ENCODE data around the gene BEGAIN. TPM values are rescaled to one million over a fixed set of nuclear protein-coding genes. Genes with fewer than 3 reads are reported as not detected.

BEGAIN gene
- polyA plus RNA-seq, 2 of the 4 experiments (the other 2 are of a cell fraction) = 1.4 to 3.7 TPM

- CTCF ChIA-PET = interaction anchor here (1.1 to 2.9 kb wide), 7 partner anchors 10 to 1141 kb away, joined by 3 to 14 read pairs (median 3); no protein-coding TSS in a partner anchor
These were observed 63.4 kb downstream of the BEGAIN start for GRCh38 chr14:100523843-100524169.

DNA sequence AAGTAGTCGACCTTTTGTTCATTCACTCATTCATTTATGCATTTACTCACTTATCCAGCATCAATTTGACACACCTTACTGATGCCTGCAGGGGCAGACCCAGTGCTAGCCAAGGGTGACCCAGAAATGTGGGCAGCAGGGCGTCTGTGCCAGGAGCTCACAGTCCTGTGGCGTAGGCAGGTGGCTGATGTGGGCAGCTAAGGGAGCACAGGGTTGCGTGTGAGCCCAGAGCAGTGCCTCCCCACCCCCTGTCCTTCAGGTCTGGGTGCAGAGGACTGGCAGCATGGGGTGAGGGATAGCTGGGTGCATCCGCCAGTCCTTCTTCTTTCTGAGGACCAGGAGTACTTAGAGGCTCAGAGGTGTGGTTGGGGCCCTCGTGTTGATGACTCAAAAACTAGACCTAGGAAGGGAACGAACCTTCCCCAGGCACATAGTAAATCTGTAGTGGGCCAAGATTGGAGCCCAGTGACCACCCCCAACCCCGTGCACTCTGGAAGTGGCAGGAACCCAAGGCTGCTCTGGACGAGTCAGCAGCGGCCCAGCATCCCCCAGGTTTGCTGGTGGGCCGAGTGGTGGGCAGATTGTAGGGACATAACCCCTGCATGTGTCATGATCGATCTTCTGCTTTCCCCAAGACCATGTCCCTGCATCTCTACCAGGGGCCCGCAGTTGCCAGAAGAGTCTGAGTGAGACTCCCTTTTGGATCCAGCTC is 63.9 kb downstream of the BEGAIN start:
- ATAC-seq = no peak
- no peaks in the 10 kb centered on the region for H3K4me1 ChIP-seq
- H3K4me2 ChIP-seq = no peak overlapping the region
- POLR2A ChIA-PET = no interaction called here
- TF ChIP-seq HES2 (IDR thresholded peaks at IDR 0.05) = no peak
- TF ChIP-seq HOXA7 (CRISPR knock-in tag; IDR thresholded peaks at IDR 0.05) = no peak
- no peak for TF ChIP-seq PBX3 (IDR thresholded peaks at IDR 0.05)
- TF ChIP-seq, protein P1, sequence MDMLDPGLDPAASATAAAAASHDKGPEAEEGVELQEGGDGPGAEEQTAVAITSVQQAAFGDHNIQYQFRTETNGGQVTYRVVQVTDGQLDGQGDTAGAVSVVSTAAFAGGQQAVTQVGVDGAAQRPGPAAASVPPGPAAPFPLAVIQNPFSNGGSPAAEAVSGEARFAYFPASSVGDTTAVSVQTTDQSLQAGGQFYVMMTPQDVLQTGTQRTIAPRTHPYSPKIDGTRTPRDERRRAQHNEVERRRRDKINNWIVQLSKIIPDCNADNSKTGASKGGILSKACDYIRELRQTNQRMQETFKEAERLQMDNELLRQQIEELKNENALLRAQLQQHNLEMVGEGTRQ (IDR thresholded peaks at IDR 0.05) = no peak
- TF ChIP-seq, protein P2, sequence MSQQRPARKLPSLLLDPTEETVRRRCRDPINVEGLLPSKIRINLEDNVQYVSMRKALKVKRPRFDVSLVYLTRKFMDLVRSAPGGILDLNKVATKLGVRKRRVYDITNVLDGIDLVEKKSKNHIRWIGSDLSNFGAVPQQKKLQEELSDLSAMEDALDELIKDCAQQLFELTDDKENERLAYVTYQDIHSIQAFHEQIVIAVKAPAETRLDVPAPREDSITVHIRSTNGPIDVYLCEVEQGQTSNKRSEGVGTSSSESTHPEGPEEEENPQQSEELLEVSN (IDR thresholded peaks at IDR 0.05; ENCODE audit: borderline replicate concordance, low read depth) = no peak
- TF ChIP-seq EP300 (IDR thresholded peaks at IDR 0.05) = no peak
- no peak for TF ChIP-seq CHD2 (IDR thresholded peaks at IDR 0.05; ENCODE audit: low read length, partially characterized antibody)
- no peaks in the 10 kb centered on the region for H3K9me3 ChIP-seq
- no peak overlapping the region for H3K4me3 ChIP-seq
- 71% methylated on average over 10 of the region's 13 CpGs for WGBS (ENCODE audit: missing lambda C conversion rate)
- no peak overlapping the region for H3K27ac ChIP-seq
- FAIRE-seq = no peak
- DNase-seq (ENCODE audit: low read depth in 1 of 2, low spot score in 1 of 2) = no peak
- CTCF ChIA-PET = interaction anchor here (1.1 to 2.8 kb wide), 4 partner anchors 12 to 83 kb away, joined by 3 to 8 read pairs (median 4); no protein-coding TSS in a partner anchor

More at GRCh38 chr14:100523843-100524169, 63.4 kb downstream of the BEGAIN start:
- no peaks in the 10 kb centered on the region for H3K4me1 ChIP-seq
- no peak overlapping the region for H3K4me3 ChIP-seq
- H3K9me3 ChIP-seq = no peaks in the 10 kb centered on the region
- H3K4me2 ChIP-seq = no peak overlapping the region
- no peak for TF ChIP-seq HDAC2 (IDR thresholded peaks at IDR 0.05)
- no peak for TF ChIP-seq MAFK (IDR thresholded peaks at IDR 0.05; ENCODE audit: partially characterized antibody)
- TF ChIP-seq CHD2 (IDR thresholded peaks at IDR 0.05; ENCODE audit: low read length, partially characterized antibody) = no peak
- TF ChIP-seq REST (IDR thresholded peaks at IDR 0.05) = no peak
- TF ChIP-seq, protein P1 (IDR thresholded peaks at IDR 0.05) = no peak
- TF ChIP-seq FOXS1 (CRISPR knock-in tag; IDR thresholded peaks at IDR 0.05) = no peak
- no peak for TF ChIP-seq HEYL (CRISPR knock-in tag; IDR thresholded peaks at IDR 0.05)
- TF ChIP-seq FOSL2 (IDR thresholded peaks at IDR 0.05) = no peak
- no peak for TF ChIP-seq FOSL2 (CRISPR knock-in tag; IDR thresholded peaks at IDR 0.05)
- TF ChIP-seq MYC (IDR thresholded peaks at IDR 0.05; ENCODE audit: borderline replicate concordance, low read length) = no peak
- no peak for TF ChIP-seq CBX2 (IDR thresholded peaks at IDR 0.05; ENCODE audit: borderline replicate concordance, low read depth)
- no peak for TF ChIP-seq HOXB5 (CRISPR knock-in tag; IDR thresholded peaks at IDR 0.05)
- no peak for ATAC-seq
- no peak overlapping the region for H3K27ac ChIP-seq
- no peak for DNase-seq (ENCODE audit: low read depth in 1 of 2, low spot score in 1 of 2)
- FAIRE-seq = no peak
- POLR2A ChIA-PET = no interaction called here
- 87% methylated on average over 6 of the region's 8 CpGs for WGBS (ENCODE audit: missing lambda C conversion rate)

Measured in A549 (cell line).